Upper lobe of left lung (tissue), 4 donors: ENCODE measurements around the gene EXOC2.

Source experiments
- POLR2A ChIP-seq, 4 donors: fragments of 450-650 bp; IDR thresholded peaks; one replicate each; pipeline ENCODE4 v1.5.1; 2016 to 2017; ENCODE audit warnings: antibody characterized with exemption in 4 of 4, mild to moderate bottlenecking in 2 of 4
- POLR2AphosphoS5 ChIP-seq, 2 donors: sonication (generic); formaldehyde crosslinking; IDR thresholded peaks; one replicate each; pipeline ENCODE4 v1.5.1; 2017; ENCODE audit warnings: antibody characterized with exemption in 2 of 2

DNA sequence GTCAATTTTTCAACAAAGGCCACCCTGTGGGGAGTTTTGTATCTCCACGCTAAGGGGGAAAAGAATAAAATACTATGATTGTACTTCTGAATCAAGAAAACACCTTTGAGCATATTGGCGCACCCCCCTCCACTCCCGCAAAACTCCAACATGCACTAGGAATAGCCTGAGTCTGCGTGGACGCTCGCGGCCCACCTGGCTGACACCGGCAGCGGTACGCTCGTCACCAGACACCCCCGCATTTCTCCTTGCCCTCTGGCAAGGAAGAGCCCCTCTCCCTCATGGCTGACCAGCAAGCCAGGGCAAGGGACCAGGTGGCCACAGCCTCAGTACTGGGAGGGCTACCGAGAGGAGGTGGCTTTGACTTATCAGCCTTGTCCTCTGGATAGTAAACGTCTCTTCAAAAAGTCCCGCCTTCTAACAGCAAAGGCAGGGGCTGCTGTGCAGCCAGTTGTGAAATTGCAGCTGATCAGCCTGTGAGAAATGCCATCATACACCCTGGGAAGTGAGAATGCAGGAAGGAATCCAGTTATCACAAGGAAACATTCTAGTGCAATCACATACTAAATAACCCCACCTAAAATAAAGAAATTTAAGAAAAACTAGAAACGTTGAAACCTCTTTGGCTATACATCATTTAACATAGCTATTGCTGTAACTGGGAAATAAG is 120.2 kb downstream of the EXOC2 start:
- TF ChIP-seq POLR2AphosphoS5 (IDR thresholded peaks at IDR 0.05) = no peak
- TF ChIP-seq POLR2A (IDR thresholded peaks at IDR 0.05) = no peak
